HEK293 (cell line): ENCODE measurements around the gene MAGI2.

Experiments used
- CTCF ChIA-PET: fragments of 350-600 bp; formaldehyde crosslinking; extraction: SDS; loops from one replicate; lab custom pipeline; 2021; ENCODE audit warnings: antibody characterized with exemption; lab: Yijun Ruan, JAX
- POLR2A ChIA-PET: fragments of 300-600 bp; formaldehyde crosslinking; extraction: SDS; loops from one replicate; lab custom pipeline; 2020; ENCODE audit warnings: antibody characterized with exemption, inconsistent platforms; lab: Yijun Ruan, JAX
- H3K27ac ChIP-seq: fragments of 200-500 bp; sonication (Bioruptor generic); 2 replicates; pipeline ENCODE4 v1.5.1; 2014; ENCODE audit warnings: low read depth, low read length, control low read depth, inconsistent platforms; ENCODE audit errors: extremely low read depth
- H3K36me3 ChIP-seq, 2 experiments: fragments of 200-500 bp in 1 of 2; sonication (Bioruptor generic) in 1 of 2; 1 replicate in 1 of 2; 2 replicates in 1 of 2; pipeline ENCODE4 v1.5.1; 2014 to 2017; ENCODE audit warnings: inconsistent platforms in 2 of 2, low read length in 2 of 2; ENCODE audit not compliant: control insufficient read depth in 2 of 2, insufficient read depth in 1 of 2
- H3K4me1 ChIP-seq: fragments of 200-500 bp; sonication (Bioruptor generic); 2 replicates; pipeline ENCODE4 v1.5.1; 2014; ENCODE audit warnings: mild to moderate bottlenecking, low read length, inconsistent platforms; ENCODE audit not compliant: control insufficient read depth, insufficient read depth
- H3K4me3 ChIP-seq: 2 replicates; pipeline ENCODE4 v1.5.1; 2011; ENCODE audit warnings: low read depth, mild to moderate bottlenecking, control low read depth, low read length, moderate library complexity
- H3K9me3 ChIP-seq: fragments of 200-500 bp; sonication (Bioruptor generic); 2 replicates; pipeline ENCODE4 v1.5.1; 2014; ENCODE audit warnings: low read depth, low read length, inconsistent platforms; ENCODE audit not compliant: control insufficient read depth, insufficient read depth
- HOXD13 ChIP-seq: sonication (generic); formaldehyde crosslinking; IDR thresholded peaks from 2 replicates; pipeline ENCODE4 v1.8.0; 2022; ENCODE audit warnings: missing genetic modification reagents, borderline replicate concordance
- KLF8 ChIP-seq: fragments of 450-650 bp; formaldehyde crosslinking; IDR thresholded peaks from 2 replicates; pipeline ENCODE4 v1.5.1; 2016; ENCODE audit warnings: missing biosample characterization, missing genetic modification characterization
- PRDM10 ChIP-seq: fragments of 450-650 bp; formaldehyde crosslinking; IDR thresholded peaks from 2 replicates; pipeline ENCODE4 v1.5.1; 2016; ENCODE audit warnings: missing biosample characterization, missing genetic modification characterization
- ZEB2 ChIP-seq: fragments of 450-650 bp; formaldehyde crosslinking; IDR thresholded peaks from 2 replicates; pipeline ENCODE4 v1.5.1; 2016; ENCODE audit warnings: missing biosample characterization, missing genetic modification characterization
- ZFP37 ChIP-seq: fragments of 450-650 bp; formaldehyde crosslinking; IDR thresholded peaks from 2 replicates; pipeline ENCODE4 v1.5.1; 2016; ENCODE audit warnings: missing biosample characterization, missing genetic modification characterization
- ZNF121 ChIP-seq: fragments of 450-650 bp; formaldehyde crosslinking; IDR thresholded peaks from 2 replicates; pipeline ENCODE4 v1.5.1; 2016; ENCODE audit warnings: missing biosample characterization, missing genetic modification characterization
- ZNF132 ChIP-seq: fragments of 450-650 bp; formaldehyde crosslinking; IDR thresholded peaks from 2 replicates; pipeline ENCODE4 v1.5.1; 2017; ENCODE audit warnings: missing biosample characterization, missing genetic modification characterization, borderline replicate concordance
- ZNF202 ChIP-seq: fragments of 450-650 bp; formaldehyde crosslinking; IDR thresholded peaks from 2 replicates; pipeline ENCODE4 v1.5.1; 2016; ENCODE audit warnings: missing biosample characterization, missing genetic modification characterization, borderline replicate concordance
- ZNF214 ChIP-seq: fragments of 450-650 bp; formaldehyde crosslinking; IDR thresholded peaks from 2 replicates; pipeline ENCODE4 v1.5.1; 2017; ENCODE audit warnings: missing biosample characterization, mild to moderate bottlenecking, missing genetic modification characterization, borderline replicate concordance
- ZNF555 ChIP-seq: fragments of 450-650 bp; formaldehyde crosslinking; conservative IDR thresholded peaks from 2 replicates; pipeline ENCODE4 v1.5.1; 2017; ENCODE audit warnings: missing biosample characterization, mild to moderate bottlenecking, missing genetic modification characterization, inconsistent platforms
- ZNF596 ChIP-seq: fragments of 450-650 bp; IDR thresholded peaks from 2 replicates; pipeline ENCODE4 v1.5.0; 2018; ENCODE audit warnings: missing biosample characterization, mild to moderate bottlenecking, missing genetic modification characterization, moderate library complexity
- ZNF629 ChIP-seq: fragments of 450-650 bp; formaldehyde crosslinking; IDR thresholded peaks from 2 replicates; pipeline ENCODE4 v1.5.1; 2017; ENCODE audit warnings: missing biosample characterization, missing genetic modification characterization
- ZNF692 ChIP-seq: fragments of 450-650 bp; formaldehyde crosslinking; IDR thresholded peaks from 2 replicates; pipeline ENCODE4 v1.5.1; 2016; ENCODE audit warnings: missing biosample characterization, missing genetic modification characterization
- ZNF777 ChIP-seq: fragments of 450-650 bp; formaldehyde crosslinking; IDR thresholded peaks from 2 replicates; pipeline ENCODE4 v1.5.1; 2017; ENCODE audit warnings: missing biosample characterization, missing genetic modification characterization, borderline replicate concordance
- ZSCAN30 ChIP-seq: fragments of 450-650 bp; IDR thresholded peaks from 2 replicates; pipeline ENCODE4 v1.5.1; 2018; ENCODE audit warnings: missing biosample characterization, mild to moderate bottlenecking, missing genetic modification characterization, moderate library complexity
- TF ChIP-seq, protein P1 (sequence below): fragments of 450-650 bp; formaldehyde crosslinking; IDR thresholded peaks from 2 replicates; pipeline ENCODE4 v1.5.1; 2016; ENCODE audit warnings: missing biosample characterization, missing genetic modification characterization
- TF ChIP-seq, protein P2 (sequence below): fragments of 450-650 bp; formaldehyde crosslinking; IDR thresholded peaks from 2 replicates; pipeline ENCODE4 v1.5.1; 2016; ENCODE audit warnings: missing biosample characterization, missing genetic modification characterization, borderline replicate concordance
- TF ChIP-seq, protein P3 (sequence below): fragments of 450-650 bp; formaldehyde crosslinking; IDR thresholded peaks from 2 replicates; pipeline ENCODE4 v1.5.1; 2017; ENCODE audit warnings: missing biosample characterization, missing genetic modification characterization
- TF ChIP-seq, protein P4 (sequence below): fragments of 450-650 bp; formaldehyde crosslinking; IDR thresholded peaks from 2 replicates; pipeline ENCODE4 v1.5.1; 2016; ENCODE audit warnings: missing biosample characterization, missing genetic modification characterization, borderline replicate concordance
- TF ChIP-seq, protein P5 (sequence below): fragments of 450-650 bp; IDR thresholded peaks from 2 replicates; pipeline ENCODE4 v1.5.1; 2018; ENCODE audit warnings: missing biosample characterization, missing genetic modification characterization

The MAGI2 gene

GRCh38 chr7:78023191-78023590 is 1430.3 kb downstream of the MAGI2 start:
- TF ChIP-seq ZEB2, result no peak
- TF ChIP-seq ZSCAN30, result no peak
- TF ChIP-seq HOXD13 (CRISPR knock-in tag), result no peak
- TF ChIP-seq, protein P1, sequence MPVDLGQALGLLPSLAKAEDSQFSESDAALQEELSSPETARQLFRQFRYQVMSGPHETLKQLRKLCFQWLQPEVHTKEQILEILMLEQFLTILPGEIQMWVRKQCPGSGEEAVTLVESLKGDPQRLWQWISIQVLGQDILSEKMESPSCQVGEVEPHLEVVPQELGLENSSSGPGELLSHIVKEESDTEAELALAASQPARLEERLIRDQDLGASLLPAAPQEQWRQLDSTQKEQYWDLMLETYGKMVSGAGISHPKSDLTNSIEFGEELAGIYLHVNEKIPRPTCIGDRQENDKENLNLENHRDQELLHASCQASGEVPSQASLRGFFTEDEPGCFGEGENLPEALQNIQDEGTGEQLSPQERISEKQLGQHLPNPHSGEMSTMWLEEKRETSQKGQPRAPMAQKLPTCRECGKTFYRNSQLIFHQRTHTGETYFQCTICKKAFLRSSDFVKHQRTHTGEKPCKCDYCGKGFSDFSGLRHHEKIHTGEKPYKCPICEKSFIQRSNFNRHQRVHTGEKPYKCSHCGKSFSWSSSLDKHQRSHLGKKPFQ (tag by site-specific recombination), result no peak
- TF ChIP-seq ZFP37, result no peak
- no peak for TF ChIP-seq ZNF121 (tag by site-specific recombination)
- Histone ChIP-seq H3K4me1 (peaks cover 8% of the 10 kb centered on the region), H3K36me3 (no peaks in the 10 kb centered on the region), H3K9me3 (no peaks in the 10 kb centered on the region), H3K4me3 (no peak overlapping the region), H3K27ac (no peak overlapping the region)
- POLR2A ChIA-PET, result no interaction called here
- CTCF ChIA-PET, result interaction anchor here (4.1 kb wide), 1 partner anchor 18 kb away, joined by 37 read pairs; no protein-coding TSS in a partner anchor

GRCh38 chr7:78022165-78022564 is 1431.3 kb downstream of the MAGI2 start:
- no peaks in the 10 kb centered on the region for H3K36me3 ChIP-seq
- CTCF ChIA-PET, result interaction anchor here (4.1 kb wide), 1 partner anchor 19 kb away, joined by 37 read pairs; no protein-coding TSS in a partner anchor
- H3K9me3 ChIP-seq, result no peaks in the 10 kb centered on the region
- no peak overlapping the region for H3K27ac ChIP-seq
- peaks cover 18% of the 10 kb centered on the region for H3K4me1 ChIP-seq
- POLR2A ChIA-PET, result no interaction called here
- H3K4me3 ChIP-seq, result no peak overlapping the region
- TF ChIP-seq PRDM10 (tag by site-specific recombination) (no peak), ZNF202 (tag by site-specific recombination) (no peak), ZNF132 (tag by site-specific recombination) (no peak), ZNF692 (tag by site-specific recombination) (no peak), ZNF555 (tag by site-specific recombination) (no peak), KLF8 (tag by site-specific recombination) (no peak), ZNF777 (no peak), ZNF214 (no peak), ZNF629 (tag by site-specific recombination) (no peak), ZNF596 (tag by site-specific recombination) (no peak)
- TF ChIP-seq, protein P2, sequence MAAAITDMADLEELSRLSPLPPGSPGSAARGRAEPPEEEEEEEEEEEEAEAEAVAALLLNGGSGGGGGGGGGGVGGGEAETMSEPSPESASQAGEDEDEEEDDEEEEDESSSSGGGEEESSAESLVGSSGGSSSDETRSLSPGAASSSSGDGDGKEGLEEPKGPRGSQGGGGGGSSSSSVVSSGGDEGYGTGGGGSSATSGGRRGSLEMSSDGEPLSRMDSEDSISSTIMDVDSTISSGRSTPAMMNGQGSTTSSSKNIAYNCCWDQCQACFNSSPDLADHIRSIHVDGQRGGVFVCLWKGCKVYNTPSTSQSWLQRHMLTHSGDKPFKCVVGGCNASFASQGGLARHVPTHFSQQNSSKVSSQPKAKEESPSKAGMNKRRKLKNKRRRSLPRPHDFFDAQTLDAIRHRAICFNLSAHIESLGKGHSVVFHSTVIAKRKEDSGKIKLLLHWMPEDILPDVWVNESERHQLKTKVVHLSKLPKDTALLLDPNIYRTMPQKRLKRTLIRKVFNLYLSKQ (tag by site-specific recombination), result no peak
- TF ChIP-seq, protein P3, sequence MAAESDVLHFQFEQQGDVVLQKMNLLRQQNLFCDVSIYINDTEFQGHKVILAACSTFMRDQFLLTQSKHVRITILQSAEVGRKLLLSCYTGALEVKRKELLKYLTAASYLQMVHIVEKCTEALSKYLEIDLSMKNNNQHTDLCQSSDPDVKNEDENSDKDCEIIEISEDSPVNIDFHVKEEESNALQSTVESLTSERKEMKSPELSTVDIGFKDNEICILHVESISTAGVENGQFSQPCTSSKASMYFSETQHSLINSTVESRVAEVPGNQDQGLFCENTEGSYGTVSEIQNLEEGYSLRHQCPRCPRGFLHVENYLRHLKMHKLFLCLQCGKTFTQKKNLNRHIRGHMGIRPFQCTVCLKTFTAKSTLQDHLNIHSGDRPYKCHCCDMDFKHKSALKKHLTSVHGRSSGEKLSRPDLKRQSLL, result no peak
- TF ChIP-seq, protein P4, sequence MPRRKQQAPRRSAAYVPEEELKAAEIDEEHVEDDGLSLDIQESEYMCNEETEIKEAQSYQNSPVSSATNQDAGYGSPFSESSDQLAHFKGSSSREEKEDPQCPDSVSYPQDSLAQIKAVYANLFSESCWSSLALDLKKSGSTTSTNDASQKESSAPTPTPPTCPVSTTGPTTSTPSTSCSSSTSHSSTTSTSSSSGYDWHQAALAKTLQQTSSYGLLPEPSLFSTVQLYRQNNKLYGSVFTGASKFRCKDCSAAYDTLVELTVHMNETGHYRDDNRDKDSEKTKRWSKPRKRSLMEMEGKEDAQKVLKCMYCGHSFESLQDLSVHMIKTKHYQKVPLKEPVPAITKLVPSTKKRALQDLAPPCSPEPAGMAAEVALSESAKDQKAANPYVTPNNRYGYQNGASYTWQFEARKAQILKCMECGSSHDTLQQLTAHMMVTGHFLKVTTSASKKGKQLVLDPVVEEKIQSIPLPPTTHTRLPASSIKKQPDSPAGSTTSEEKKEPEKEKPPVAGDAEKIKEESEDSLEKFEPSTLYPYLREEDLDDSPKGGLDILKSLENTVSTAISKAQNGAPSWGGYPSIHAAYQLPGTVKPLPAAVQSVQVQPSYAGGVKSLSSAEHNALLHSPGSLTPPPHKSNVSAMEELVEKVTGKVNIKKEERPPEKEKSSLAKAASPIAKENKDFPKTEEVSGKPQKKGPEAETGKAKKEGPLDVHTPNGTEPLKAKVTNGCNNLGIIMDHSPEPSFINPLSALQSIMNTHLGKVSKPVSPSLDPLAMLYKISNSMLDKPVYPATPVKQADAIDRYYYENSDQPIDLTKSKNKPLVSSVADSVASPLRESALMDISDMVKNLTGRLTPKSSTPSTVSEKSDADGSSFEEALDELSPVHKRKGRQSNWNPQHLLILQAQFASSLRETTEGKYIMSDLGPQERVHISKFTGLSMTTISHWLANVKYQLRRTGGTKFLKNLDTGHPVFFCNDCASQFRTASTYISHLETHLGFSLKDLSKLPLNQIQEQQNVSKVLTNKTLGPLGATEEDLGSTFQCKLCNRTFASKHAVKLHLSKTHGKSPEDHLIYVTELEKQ, result no peak
- TF ChIP-seq, protein P5, sequence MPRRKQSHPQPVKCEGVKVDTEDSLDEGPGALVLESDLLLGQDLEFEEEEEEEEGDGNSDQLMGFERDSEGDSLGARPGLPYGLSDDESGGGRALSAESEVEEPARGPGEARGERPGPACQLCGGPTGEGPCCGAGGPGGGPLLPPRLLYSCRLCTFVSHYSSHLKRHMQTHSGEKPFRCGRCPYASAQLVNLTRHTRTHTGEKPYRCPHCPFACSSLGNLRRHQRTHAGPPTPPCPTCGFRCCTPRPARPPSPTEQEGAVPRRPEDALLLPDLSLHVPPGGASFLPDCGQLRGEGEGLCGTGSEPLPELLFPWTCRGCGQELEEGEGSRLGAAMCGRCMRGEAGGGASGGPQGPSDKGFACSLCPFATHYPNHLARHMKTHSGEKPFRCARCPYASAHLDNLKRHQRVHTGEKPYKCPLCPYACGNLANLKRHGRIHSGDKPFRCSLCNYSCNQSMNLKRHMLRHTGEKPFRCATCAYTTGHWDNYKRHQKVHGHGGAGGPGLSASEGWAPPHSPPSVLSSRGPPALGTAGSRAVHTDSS (tag by site-specific recombination), result no peak
